GM12865 (cell line): ENCODE measurements around the gene GCNA.

Experiments used
- DNase-seq: peaks from one replicate; pipeline ENCODE4 v3.0.0; 2010; ENCODE audit warnings: low read depth
- H3K4me3 ChIP-seq: 2 replicates; pipeline ENCODE4 v1.5.1; 2011; ENCODE audit warnings: mild to moderate bottlenecking, low read depth, low read length, control low read depth
- TF ChIP-seq, protein P1 (sequence below): IDR thresholded peaks from 2 replicates; pipeline ENCODE4 v1.5.1; 2011; ENCODE audit warnings: low read length, control low read depth, low read depth, inconsistent platforms; ENCODE audit not compliant: insufficient read depth; ENCODE audit errors: missing control alignments

Gene GCNA

DNA sequence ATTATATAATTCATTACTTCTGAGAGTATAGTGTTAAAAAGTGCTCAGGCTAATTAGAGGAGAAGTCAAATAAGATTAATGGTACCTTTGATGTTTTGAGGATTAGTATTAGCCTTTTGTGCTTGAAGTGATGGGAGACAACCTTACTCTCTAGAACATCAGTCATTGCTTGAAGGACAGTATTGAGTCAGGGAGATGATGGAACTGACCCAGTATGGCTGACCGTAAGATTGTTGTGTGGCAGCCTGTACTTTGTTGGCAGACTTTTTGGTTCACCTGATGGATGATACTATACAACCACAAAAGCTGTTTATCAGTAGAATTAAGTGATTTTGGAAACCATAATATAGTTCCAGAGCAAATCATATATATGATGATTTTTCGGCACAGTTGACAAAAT lies 35.4 kb upstream of the GCNA start:
- no peak overlapping the region for H3K4me3 ChIP-seq
- DNase-seq: no peak
- TF ChIP-seq, protein P1, sequence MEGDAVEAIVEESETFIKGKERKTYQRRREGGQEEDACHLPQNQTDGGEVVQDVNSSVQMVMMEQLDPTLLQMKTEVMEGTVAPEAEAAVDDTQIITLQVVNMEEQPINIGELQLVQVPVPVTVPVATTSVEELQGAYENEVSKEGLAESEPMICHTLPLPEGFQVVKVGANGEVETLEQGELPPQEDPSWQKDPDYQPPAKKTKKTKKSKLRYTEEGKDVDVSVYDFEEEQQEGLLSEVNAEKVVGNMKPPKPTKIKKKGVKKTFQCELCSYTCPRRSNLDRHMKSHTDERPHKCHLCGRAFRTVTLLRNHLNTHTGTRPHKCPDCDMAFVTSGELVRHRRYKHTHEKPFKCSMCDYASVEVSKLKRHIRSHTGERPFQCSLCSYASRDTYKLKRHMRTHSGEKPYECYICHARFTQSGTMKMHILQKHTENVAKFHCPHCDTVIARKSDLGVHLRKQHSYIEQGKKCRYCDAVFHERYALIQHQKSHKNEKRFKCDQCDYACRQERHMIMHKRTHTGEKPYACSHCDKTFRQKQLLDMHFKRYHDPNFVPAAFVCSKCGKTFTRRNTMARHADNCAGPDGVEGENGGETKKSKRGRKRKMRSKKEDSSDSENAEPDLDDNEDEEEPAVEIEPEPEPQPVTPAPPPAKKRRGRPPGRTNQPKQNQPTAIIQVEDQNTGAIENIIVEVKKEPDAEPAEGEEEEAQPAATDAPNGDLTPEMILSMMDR: no peak

DNA sequence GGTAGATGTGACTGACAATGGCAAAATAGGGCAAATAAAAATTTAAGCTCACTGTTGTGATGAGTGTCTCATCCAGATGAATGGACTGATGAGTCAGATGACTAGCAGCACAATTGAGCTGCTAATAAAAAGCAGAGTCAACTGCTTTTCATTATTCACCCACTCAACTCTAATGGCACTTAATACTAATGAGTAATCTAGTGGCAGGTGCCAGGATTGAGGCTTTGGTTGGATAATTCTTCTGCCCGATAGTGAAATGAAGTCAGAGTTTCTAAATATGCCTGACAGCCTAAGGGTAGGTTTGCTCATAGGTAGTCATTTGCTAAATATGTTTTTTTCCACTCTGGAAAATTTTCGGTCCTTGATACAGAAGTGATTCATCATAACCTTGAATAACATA lies 34.9 kb upstream of the GCNA start:
- TF ChIP-seq, protein P1: no peak
- no peak overlapping the region for H3K4me3 ChIP-seq
- DNase-seq: no peak

DNA sequence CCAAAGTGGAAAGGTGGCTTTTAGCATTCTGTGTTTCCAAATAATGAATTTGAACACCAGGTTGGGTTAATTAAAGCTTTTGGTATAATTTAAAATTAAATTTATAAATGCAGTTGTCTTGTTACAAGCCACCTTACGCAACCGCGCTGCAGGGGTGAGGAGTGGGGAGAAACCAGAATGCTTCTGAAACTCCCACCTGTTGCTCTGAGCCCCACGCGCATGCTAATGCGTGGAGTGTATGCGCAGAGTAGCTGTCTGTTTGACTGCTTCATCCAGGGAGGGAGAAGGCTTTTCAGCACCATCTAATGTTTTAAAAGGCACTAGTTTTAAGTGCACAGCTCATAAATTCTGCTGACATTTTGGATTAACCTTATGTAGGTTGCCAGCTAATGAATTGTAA lies 32.9 kb upstream of the GCNA start:
- H3K4me3 ChIP-seq: no peak overlapping the region
- no peak for DNase-seq
- TF ChIP-seq, protein P1: no peak

DNA sequence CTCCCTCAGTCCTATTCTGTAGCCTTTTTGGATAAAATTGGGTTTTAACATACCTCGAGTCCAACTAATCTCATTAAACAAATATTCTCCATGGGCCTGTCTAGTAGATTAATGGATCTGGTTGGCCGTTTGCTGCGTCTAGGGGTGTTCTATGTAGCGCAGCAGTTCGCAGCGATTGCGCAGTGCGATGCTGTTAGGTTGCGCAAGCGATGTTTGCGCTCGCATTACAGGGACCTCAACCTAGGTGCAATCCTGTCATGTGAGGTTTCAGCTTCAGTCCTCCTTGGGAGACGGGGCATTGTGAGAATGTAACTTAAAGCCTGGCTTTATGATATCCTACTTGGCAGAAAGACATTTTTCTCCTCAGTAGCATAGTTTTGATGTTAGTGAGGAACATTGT lies 31.4 kb upstream of the GCNA start:
- H3K4me3 ChIP-seq: no peak overlapping the region
- TF ChIP-seq, protein P1: no peak

DNA sequence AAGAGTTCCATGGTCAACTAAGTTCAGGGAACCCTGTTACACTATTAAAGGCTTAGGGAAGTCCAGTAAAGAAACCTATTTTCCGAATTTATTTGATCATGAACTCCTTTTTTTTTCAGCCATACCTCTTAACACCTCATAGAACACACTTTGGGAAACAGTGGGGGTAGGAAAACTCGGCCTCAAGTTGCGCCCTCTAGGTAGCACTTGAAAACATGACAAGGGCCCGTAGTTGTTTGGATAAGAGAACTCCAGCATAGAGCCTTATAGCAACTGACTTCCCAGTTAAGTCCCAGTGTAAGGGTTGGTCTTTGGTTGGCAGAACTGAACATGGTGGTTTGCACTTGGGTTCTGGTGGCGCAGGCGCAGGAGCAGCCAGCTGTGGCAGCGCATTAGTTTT lies 30.9 kb upstream of the GCNA start:
- no peak for DNase-seq
- H3K4me3 ChIP-seq: no peak overlapping the region
- TF ChIP-seq, protein P1: no peak

More for the DNA sequence above, 31.4 kb upstream of the GCNA start:
- no peak for DNase-seq

DNA sequence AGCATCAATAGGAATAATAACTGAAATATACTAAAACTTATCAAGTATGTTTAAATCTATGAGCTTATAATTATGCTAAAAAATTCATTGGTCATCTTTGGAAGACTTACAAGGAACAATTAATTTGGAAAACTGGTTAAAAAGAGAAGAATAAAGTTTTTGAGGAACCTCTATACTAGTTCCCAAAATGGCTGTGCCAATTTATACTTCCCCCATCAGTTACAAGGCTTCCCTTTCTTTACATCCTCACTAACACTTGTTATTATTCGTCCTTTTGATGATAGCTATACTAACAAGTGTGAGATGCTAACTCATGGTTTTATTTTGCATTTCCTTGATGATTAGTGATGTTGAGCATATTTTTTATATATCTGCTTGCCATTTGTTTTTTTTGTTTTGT lies 28.3 kb upstream of the GCNA start:
- no peak overlapping the region for H3K4me3 ChIP-seq
- no peak for DNase-seq
- TF ChIP-seq, protein P1: no peak

DNA sequence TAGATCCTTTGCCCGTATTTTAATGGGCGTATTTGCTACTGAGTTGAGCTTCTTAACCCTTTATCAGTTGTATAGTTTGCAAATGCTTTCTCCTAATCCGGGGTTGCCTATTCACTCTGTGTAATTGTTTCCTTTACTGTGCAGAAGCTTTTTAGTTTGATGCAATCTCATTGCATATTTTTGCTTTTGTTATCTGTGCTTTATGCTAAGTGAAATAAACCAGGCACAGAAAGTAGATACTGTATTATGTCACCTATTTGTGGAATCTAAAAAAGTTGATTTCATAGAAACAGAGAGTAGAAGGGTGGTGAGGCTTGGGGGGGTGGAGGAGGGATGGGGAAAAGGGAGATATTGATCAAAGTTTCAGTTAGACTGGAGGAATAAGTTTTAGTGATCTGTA lies 27.7 kb upstream of the GCNA start:
- TF ChIP-seq, protein P1: no peak
- no peak for DNase-seq
- H3K4me3 ChIP-seq: no peak overlapping the region
